ENCODE measurements around the gene FAS. TPM values are rescaled to one million over a fixed set of nuclear protein-coding genes. Genes with fewer than 3 reads are reported as not detected.
"Not testable (repeated sequence)": the region's sequence is repeated elsewhere in the genome, so short reads cannot be mapped to it uniquely, and the experiment has no call there.

The FAS gene
- total and polyA plus RNA-seq, 3 donors from 2014 or later, result 9.3 to 16.2 (median 10.7) TPM

DNA sequence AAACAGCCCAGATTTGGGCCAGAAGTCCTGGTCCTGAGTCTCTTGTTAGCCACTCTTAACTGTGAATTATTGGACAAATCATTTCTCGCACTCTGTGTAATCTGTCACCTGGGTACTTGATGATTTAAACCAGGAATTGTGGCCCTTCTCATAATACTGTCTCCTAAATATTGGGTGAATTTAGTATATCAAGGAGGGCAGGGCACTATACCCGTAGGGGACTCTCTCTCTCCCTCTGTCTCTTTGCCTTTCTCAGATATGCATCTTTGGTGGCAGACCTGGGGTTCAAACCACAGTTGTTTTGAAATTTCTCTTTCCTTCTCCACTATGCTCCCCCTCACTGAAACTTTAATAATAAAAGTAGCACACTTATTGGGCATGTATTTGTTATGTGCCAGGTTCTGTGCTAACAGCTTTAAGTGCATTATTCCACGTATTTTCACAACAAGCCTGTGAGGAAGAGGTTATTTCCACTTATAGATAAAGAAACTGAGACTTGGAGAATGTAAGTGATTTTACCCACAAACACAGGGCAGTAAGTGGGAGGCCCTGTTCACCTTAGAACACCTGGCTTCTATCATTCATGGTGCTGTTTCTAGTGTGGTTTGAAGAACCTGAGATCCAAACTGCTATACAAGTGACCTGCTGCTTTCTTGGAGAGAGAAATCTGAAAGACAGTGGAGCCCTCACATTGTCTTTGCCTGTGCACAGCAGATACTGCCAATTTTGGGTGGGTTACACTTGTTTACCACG, 11.8 kb downstream of the FAS start:
- peaks cover 8% of the 10 kb centered on the region for H3K4me1 ChIP-seq
- TF ChIP-seq, protein P1, sequence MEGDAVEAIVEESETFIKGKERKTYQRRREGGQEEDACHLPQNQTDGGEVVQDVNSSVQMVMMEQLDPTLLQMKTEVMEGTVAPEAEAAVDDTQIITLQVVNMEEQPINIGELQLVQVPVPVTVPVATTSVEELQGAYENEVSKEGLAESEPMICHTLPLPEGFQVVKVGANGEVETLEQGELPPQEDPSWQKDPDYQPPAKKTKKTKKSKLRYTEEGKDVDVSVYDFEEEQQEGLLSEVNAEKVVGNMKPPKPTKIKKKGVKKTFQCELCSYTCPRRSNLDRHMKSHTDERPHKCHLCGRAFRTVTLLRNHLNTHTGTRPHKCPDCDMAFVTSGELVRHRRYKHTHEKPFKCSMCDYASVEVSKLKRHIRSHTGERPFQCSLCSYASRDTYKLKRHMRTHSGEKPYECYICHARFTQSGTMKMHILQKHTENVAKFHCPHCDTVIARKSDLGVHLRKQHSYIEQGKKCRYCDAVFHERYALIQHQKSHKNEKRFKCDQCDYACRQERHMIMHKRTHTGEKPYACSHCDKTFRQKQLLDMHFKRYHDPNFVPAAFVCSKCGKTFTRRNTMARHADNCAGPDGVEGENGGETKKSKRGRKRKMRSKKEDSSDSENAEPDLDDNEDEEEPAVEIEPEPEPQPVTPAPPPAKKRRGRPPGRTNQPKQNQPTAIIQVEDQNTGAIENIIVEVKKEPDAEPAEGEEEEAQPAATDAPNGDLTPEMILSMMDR (IDR thresholded peaks at IDR 0.05), result no peak
- TF ChIP-seq POLR2A (IDR thresholded peaks at IDR 0.05), result no peak
- DNase-seq, result no peak

DNA sequence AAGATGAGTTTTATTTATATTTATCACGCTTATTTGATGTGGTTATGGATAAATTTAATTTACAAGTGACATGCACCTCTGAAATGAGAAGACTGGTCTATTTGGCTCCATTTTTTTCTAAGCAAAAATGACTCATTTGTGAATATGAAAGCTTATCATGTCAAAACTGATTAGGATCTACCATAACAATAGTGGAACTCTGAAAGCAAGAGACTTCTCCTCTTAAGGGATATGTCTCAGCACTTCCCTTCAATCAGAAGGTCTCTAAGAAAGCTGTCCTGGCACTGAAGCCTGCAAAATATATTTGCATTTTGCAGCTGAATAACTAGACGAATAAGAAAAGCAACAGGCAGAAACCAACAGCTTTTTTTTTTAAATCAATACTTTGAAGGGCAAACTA, 12.7 kb downstream of the FAS start:
- Histone ChIP-seq H3K9me3 (no peaks in the 10 kb centered on the region), H3K27ac (no peak overlapping the region), H3K4me3 (no peak overlapping the region), H3K4me1 (peaks cover 8% of the 10 kb centered on the region), H3K27me3 (no peaks in the 10 kb centered on the region), H3K36me3 (ENCODE audit: low read depth, missing control alignments) (no peaks in the 10 kb centered on the region)
- WGBS, 2 donors, result 46 to 81% methylated on average over 2 of the region's 2 CpGs
- DNase-seq, result no peak
- no peak for TF ChIP-seq POLR2A (IDR thresholded peaks at IDR 0.05)
- TF ChIP-seq, protein P1 (IDR thresholded peaks at IDR 0.05), result no peak
- intact Hi-C loops (cut with DNase I; ENCODE audit: low total_unique reads), result no loop called here

More for the DNA sequence above, 11.8 kb downstream of the FAS start:
- Histone ChIP-seq H3K36me3 (ENCODE audit: low read depth, missing control alignments) (no peaks in the 10 kb centered on the region), H3K9me3 (no peaks in the 10 kb centered on the region), H3K27ac (peak overlapping the region in 1 of 2 donors; percentile 3), H3K4me3 (no peak overlapping the region), H3K27me3 (no peaks in the 10 kb centered on the region)
- 76 to 82% methylated on average over 4 of the region's 4 CpGs for WGBS, 2 donors
- intact Hi-C loops (cut with DNase I; ENCODE audit: low total_unique reads), result no loop called here

DNA sequence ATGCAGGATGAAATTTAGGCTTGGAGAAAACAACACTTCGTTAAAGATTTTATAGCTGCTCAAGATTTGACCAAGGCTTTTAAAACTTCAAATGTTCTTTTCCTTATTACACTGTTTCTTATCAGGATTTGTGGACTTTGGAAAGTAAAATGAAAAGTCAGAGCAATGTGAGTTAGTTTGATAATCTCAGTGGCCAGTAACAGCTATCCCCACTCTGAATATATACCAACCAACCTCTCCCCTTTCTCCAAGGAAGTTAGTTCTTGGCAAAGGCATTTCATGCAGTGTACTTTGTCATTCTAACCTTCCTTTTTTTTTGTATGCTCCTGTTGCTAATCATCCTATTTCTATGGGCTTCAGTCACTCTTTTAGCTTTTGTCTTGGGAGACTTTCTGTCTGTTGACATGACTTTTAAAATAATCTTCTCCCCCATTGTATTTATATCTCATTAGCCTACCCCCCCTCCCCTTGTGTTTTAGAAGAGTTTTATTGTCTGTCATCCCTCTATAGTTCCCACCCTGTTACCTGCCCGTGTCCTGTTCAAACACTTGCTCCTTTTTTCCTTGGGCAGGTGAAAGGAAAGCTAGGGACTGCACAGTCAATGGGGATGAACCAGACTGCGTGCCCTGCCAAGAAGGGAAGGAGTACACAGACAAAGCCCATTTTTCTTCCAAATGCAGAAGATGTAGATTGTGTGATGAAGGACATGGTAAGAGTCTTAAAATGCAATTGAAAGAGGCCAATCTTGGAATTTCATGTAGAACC, 16.7 kb downstream of the FAS start:
- intact Hi-C loops (cut with DNase I; ENCODE audit: low total_unique reads), result no loop called here
- WGBS, 2 donors, result 61 to 71% methylated on average over 3 of the region's 3 CpGs
- H3K27me3 ChIP-seq, result no peaks in the 10 kb centered on the region
- DNase-seq, result no peak
- no peak overlapping the region for H3K27ac ChIP-seq
- H3K9me3 ChIP-seq, result no peaks in the 10 kb centered on the region
- H3K4me1 ChIP-seq, result peaks cover 1% of the 10 kb centered on the region
- no peak overlapping the region for H3K4me3 ChIP-seq
- TF ChIP-seq, protein P1 (IDR thresholded peaks at IDR 0.05), result no peak
- no peak for TF ChIP-seq POLR2A (IDR thresholded peaks at IDR 0.05)
- H3K36me3 ChIP-seq (ENCODE audit: low read depth, missing control alignments), result no peaks in the 10 kb centered on the region

DNA sequence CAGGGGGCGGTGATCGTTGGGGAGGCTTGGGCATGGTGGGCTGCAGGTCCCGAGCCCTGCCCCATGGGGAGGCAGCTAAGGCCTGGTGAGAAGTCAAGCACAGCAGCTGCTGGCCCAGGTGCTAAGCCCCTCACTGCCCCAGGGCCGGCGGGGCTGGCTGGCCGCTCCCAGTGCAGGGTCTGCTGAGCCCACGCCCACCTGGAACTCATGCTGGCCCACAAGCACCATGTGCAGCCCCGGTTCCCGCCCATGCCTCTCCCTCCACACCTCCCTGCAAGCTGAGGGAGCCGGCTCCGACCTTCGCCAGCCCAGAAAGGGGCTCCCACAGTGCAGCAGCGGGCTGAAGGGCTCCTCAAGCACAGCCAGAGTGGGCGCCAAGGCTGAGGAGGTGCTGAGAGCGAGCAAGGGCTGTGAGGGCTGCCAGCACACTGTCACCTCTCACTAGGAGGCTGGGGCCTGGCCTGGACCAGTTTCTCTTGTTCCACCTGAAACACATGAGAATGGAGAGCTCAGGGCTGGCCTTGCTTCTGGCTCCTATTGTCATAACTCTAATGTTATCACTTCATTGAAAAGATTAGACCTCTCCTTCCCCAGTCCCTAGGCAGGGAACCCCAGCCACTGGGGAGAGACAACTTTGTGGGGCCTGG, 28.2 kb downstream of the FAS start:
- WGBS, 2 donors, result 86% methylated on average over 15 of the region's 15 CpGs; no CpG with 5 or more reads in 1 of the 2 donors

More for the DNA sequence above, 28.2 kb downstream of the FAS start:
- H3K27me3 ChIP-seq; H3K4me3 ChIP-seq; H3K4me1 ChIP-seq; intact Hi-C loops (cut with DNase I; ENCODE audit: low total_unique reads); DNase-seq; H3K36me3 ChIP-seq (ENCODE audit: low read depth, missing control alignments); H3K9me3 ChIP-seq: not testable (repeated sequence)
- H3K27ac ChIP-seq, result peak overlapping the region; percentile 55 to 83
